ENCODE measurements around the gene HMX1.

HMX1 gene

DNA sequence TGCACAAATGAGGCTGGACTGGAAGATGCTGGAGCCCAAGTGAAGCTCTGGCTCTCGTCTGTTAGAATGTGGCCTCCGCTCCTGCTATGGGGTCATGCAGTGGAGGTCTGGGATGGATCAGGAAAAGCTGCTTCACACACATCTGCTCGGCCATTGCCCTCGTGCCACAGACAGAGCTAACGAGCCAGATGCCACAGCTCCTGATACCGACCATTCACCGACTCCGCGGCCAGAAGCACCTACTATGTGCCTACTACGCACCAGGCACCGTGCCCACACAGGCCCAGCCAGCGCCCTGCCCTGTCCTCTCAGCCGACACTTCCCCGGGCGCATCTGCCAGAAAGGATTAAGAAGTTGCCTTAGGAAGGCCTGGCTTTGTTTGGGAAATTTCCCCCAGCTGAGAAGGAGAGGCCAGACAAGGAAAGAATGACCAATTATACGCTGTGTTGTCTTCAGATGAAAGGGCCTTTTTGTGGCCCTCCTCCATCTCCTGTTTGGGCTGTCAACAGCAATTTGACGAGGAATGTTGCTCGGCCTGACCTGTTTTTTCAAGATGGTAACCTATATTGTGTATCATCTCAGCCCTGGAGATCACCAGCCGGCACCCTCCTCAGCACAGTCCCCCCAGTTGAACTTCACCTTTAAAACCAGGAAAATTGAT is 34.3 kb downstream of the HMX1 start:
- TF ChIP-seq, protein P1, sequence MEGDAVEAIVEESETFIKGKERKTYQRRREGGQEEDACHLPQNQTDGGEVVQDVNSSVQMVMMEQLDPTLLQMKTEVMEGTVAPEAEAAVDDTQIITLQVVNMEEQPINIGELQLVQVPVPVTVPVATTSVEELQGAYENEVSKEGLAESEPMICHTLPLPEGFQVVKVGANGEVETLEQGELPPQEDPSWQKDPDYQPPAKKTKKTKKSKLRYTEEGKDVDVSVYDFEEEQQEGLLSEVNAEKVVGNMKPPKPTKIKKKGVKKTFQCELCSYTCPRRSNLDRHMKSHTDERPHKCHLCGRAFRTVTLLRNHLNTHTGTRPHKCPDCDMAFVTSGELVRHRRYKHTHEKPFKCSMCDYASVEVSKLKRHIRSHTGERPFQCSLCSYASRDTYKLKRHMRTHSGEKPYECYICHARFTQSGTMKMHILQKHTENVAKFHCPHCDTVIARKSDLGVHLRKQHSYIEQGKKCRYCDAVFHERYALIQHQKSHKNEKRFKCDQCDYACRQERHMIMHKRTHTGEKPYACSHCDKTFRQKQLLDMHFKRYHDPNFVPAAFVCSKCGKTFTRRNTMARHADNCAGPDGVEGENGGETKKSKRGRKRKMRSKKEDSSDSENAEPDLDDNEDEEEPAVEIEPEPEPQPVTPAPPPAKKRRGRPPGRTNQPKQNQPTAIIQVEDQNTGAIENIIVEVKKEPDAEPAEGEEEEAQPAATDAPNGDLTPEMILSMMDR (IDR thresholded peaks at IDR 0.05) = no peak
- TF ChIP-seq ZFX (IDR thresholded peaks at IDR 0.05; ENCODE audit: borderline replicate concordance) = no peak
- no peak overlapping the region for H3K27ac ChIP-seq

DNA sequence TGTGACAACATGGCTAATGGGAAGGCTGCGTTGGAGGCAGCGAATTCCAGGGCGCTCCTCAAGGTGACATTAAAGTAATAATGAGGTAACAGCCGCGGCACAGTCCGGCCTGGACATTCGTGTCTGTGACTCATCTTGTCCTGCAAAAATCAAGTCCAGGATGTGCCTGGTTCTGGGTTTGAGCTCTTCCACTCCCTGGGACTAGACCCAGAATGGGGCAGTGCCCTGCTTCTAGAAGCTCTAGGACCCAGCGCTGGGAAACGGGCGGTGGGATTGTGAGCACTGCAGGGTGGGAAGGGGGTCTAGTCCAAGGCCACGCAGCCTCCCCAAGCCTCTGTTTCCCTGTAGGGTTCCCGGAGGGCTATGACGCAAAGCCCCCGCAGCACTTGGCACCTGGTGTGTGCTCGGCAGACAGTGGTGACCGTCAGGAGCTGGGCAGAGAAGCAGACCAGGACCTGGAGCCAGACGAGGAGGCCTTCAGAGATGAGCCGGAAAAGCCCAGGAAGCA is 34.9 kb downstream of the HMX1 start:
- TF ChIP-seq, protein P1 (IDR thresholded peaks at IDR 0.05) = no peak
- no peak for TF ChIP-seq ZFX (IDR thresholded peaks at IDR 0.05; ENCODE audit: borderline replicate concordance)
- H3K27ac ChIP-seq = no peak overlapping the region

GRCh38 chr4:8835521-8836365 is 35.9 kb downstream of the HMX1 start:
- TF ChIP-seq, protein P1 (IDR thresholded peaks at IDR 0.05) = no peak
- no peak for TF ChIP-seq ZFX (IDR thresholded peaks at IDR 0.05; ENCODE audit: borderline replicate concordance)
- H3K27ac ChIP-seq = no peak overlapping the region

GRCh38 chr4:8834681-8835220 is 36.9 kb downstream of the HMX1 start:
- no peak overlapping the region for H3K27ac ChIP-seq
- TF ChIP-seq, protein P1 (IDR thresholded peaks at IDR 0.05) = no peak
- no peak for TF ChIP-seq ZFX (IDR thresholded peaks at IDR 0.05; ENCODE audit: borderline replicate concordance)

DNA sequence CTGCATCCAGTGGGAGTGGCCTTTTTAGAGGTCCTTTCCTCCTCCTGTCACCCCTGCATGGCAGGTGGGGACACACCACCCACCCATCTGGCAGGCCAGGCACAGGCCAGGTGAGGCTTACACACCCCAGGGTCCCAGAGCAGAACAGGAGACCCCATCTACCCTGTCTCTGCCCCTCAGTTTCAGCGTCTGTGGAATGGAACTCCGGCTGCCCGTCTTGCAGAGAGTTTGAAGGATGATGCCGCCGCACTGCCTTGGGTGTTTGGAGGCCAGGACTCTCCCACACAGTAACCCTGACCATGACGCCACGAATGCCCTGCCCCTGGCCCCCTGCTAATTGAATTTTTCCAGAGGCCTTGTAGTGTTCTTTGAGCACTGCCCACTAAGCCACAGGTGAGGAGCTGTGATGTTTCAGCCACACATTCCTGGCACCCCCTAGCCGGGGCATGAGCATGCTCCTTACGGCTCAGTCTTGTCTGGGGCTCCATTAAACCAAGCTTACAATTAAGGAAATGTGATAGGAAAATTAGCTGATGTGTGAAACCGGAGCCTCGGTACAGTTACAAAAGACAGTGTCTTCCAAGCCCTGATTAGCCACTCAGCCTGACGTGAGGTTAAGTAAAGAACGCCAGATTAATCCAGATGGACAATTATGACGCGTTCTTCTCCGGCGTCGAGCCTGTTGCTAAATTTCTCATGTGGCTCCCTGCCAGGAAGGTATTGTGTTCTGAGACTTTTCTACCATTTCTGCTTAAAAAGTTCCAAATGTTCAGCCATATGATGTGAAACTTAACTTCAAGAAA is 39.3 kb downstream of the HMX1 start:
- no peak overlapping the region for H3K27ac ChIP-seq
- TF ChIP-seq ZFX (IDR thresholded peaks at IDR 0.05; ENCODE audit: borderline replicate concordance) = no peak
- TF ChIP-seq, protein P1 (IDR thresholded peaks at IDR 0.05) = no peak

- TF ChIP-seq ZFX (IDR thresholded peaks at IDR 0.05; ENCODE audit: borderline replicate concordance) = no peak
- TF ChIP-seq, protein P1 (IDR thresholded peaks at IDR 0.05) = no peak
- H3K27ac ChIP-seq = no peak overlapping the region
Measured at GRCh38 chr4:8831221-8832112, 40.2 kb downstream of the HMX1 start.

All from 22Rv1 (cell line).